ENCODE data around the gene MIPEP.

DNA sequence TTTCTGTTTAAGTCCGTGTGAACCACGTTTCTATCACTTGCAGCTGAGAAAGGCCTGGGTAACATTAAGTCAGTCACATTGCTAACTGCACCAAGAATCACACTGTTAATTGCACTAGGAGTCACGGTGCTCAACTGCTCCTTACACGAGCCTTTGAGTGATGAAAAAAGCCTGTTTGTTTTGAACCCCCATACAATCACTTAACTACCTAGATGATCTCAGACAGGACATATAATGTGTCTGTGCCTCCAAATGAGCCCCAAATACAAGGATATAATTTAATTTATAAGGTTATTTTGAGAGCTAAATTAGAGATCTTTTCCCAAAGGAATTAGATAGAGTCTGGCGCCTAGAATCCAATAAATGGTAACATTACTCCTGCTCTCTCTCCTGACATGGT is 84.1 kb downstream of the MIPEP start:
- TF ChIP-seq POLR2A (IDR thresholded peaks at IDR 0.05; ENCODE audit: low read length) (no peak), GATA1 (IDR thresholded peaks at IDR 0.05; ENCODE audit: low read depth, low read length) (no peak)

Measured in erythroblast (primary cell).